GM19240 (cell line): ENCODE measurements around the gene CAB39L.
A peak's percentile ranks its signal among the peaks of the same experiment; 100 is the strongest.
"Not testable (repeated sequence)": the region's sequence is repeated elsewhere in the genome, so short reads cannot be mapped to it uniquely, and the experiment has no call there.

Source experiments
- DNase-seq: peaks from one replicate; pipeline ENCODE4 v3.0.0; 2011; ENCODE audit warnings: low spot score; ENCODE audit not compliant: insufficient read length

Gene CAB39L

GRCh38 chr13:49311816-49312215, 132.0 kb downstream of the CAB39L start:
- no peak for DNase-seq

- no peak for DNase-seq
These were observed 133.6 kb downstream of the CAB39L start for GRCh38 chr13:49310251-49310650.

GRCh38 chr13:49308921-49309408, 134.9 kb downstream of the CAB39L start:
- no peak for DNase-seq

- DNase-seq, result no peak
These were observed 135.6 kb downstream of the CAB39L start for GRCh38 chr13:49308097-49308875.

GRCh38 chr13:49307365-49307764, 136.5 kb downstream of the CAB39L start:
- DNase-seq, result no peak

GRCh38 chr13:49305792-49306425, 138.0 kb downstream of the CAB39L start:
- DNase-seq, result no peak

- DNase-seq, result no peak
These were observed 138.8 kb downstream of the CAB39L start for GRCh38 chr13:49304763-49305700.

GRCh38 chr13:49304356-49304755, 139.5 kb downstream of the CAB39L start:
- no peak for DNase-seq

- no peak for DNase-seq
These were observed 140.2 kb downstream of the CAB39L start for GRCh38 chr13:49303533-49304252.

GRCh38 chr13:49302817-49303216, 141.0 kb downstream of the CAB39L start:
- no peak for DNase-seq

- no peak for DNase-seq
These were observed 141.6 kb downstream of the CAB39L start for GRCh38 chr13:49302222-49302621.

GRCh38 chr13:49300739-49301589, 142.9 kb downstream of the CAB39L start:
- peak; percentile 68 for DNase-seq

GRCh38 chr13:49300276-49300675, 143.6 kb downstream of the CAB39L start:
- DNase-seq, result no peak

- DNase-seq, result no peak
These were observed 144.8 kb downstream of the CAB39L start for GRCh38 chr13:49298903-49299605.

GRCh38 chr13:49298416-49298815, 145.4 kb downstream of the CAB39L start:
- DNase-seq, result no peak

GRCh38 chr13:49297338-49297737, 146.5 kb downstream of the CAB39L start:
- DNase-seq, result no peak

GRCh38 chr13:49296659-49297058, 147.2 kb downstream of the CAB39L start:
- no peak for DNase-seq

GRCh38 chr13:49295244-49295643, 148.6 kb downstream of the CAB39L start:
- DNase-seq, result no peak

GRCh38 chr13:49294723-49295122, 149.1 kb downstream of the CAB39L start:
- not testable (repeated sequence) for DNase-seq
